H9 (cell line): ENCODE measurements around the gene ELANE. TPM values are rescaled to one million over a fixed set of nuclear protein-coding genes. Genes with fewer than 3 reads are reported as not detected.
"Not testable (repeated sequence)": the region's sequence is repeated elsewhere in the genome, so short reads cannot be mapped to it uniquely, and the experiment has no call there.

ENCODE experiments used
- DNase-seq: peaks from one replicate; pipeline ENCODE4 v3.0.0-alpha.2; 2017
- H2AFZ ChIP-seq: one replicate; pipeline ENCODE4 v1.6.1; 2013; ENCODE audit warnings: mild to moderate bottlenecking, low read length, control low read depth, moderate library complexity
- H2AK5ac ChIP-seq: 2 replicates; pipeline ENCODE4 v1.6.1; 2013; ENCODE audit warnings: low read length, control low read depth, mixed read lengths; ENCODE audit not compliant: insufficient read length
- H2BK120ac ChIP-seq: one replicate; pipeline ENCODE4 v1.6.1; 2013; ENCODE audit warnings: low read depth, mild to moderate bottlenecking, low read length, control low read depth, inconsistent platforms; ENCODE audit not compliant: poor library complexity, severe bottlenecking
- H2BK12ac ChIP-seq: 2 replicates; pipeline ENCODE4 v1.6.1; 2013; ENCODE audit warnings: low read length, control low read depth, mixed read lengths, low read depth; ENCODE audit not compliant: insufficient read length
- H2BK15ac ChIP-seq: 2 replicates; pipeline ENCODE4 v1.6.1; 2013; ENCODE audit warnings: low read depth, low read length, control low read depth
- H2BK20ac ChIP-seq: one replicate; pipeline ENCODE4 v1.6.1; 2013; ENCODE audit warnings: low read depth, mild to moderate bottlenecking, low read length, control low read depth, inconsistent platforms; ENCODE audit not compliant: poor library complexity, severe bottlenecking
- H2BK5ac ChIP-seq: 2 replicates; pipeline ENCODE4 v1.6.1; 2013; ENCODE audit warnings: low read length, control low read depth, mixed read lengths; ENCODE audit not compliant: insufficient read length
- H3K14ac ChIP-seq: 2 replicates; pipeline ENCODE4 v1.6.1; 2013; ENCODE audit warnings: low read length, control low read depth; ENCODE audit not compliant: insufficient read depth
- H3K18ac ChIP-seq: 2 replicates; pipeline ENCODE4 v1.6.1; 2013; ENCODE audit warnings: low read depth, mild to moderate bottlenecking, mixed read lengths, low read length, control low read depth; ENCODE audit not compliant: insufficient read length
- H3K23ac ChIP-seq: 2 replicates; pipeline ENCODE4 v1.6.1; 2013; ENCODE audit warnings: low read length, control low read depth, mixed read lengths, low read depth; ENCODE audit not compliant: insufficient read length
- H3K23me2 ChIP-seq: 2 replicates; pipeline ENCODE4 v1.6.1; 2013; ENCODE audit warnings: low read depth, mild to moderate bottlenecking, mixed read lengths, low read length, control low read depth; ENCODE audit not compliant: insufficient read length, poor library complexity, severe bottlenecking
- H3K27ac ChIP-seq: 2 replicates; pipeline ENCODE4 v1.5.1; 2013; ENCODE audit warnings: low read length, control low read depth, mixed read lengths, low read depth; ENCODE audit not compliant: insufficient read length
- H3K27me3 ChIP-seq: 2 replicates; pipeline ENCODE4 v1.6.1; 2013; ENCODE audit warnings: low read length, control low read depth, inconsistent platforms; ENCODE audit not compliant: insufficient read depth
- H3K4ac ChIP-seq: 2 replicates; pipeline ENCODE4 v1.6.1; 2013; ENCODE audit warnings: low read depth, mild to moderate bottlenecking, control low read depth, inconsistent platforms, low read length, moderate library complexity
- H3K4me1 ChIP-seq: 2 replicates; pipeline ENCODE4 v1.6.1; 2013; ENCODE audit warnings: low read length, control low read depth, inconsistent platforms; ENCODE audit not compliant: insufficient read depth
- H3K4me2 ChIP-seq: 2 replicates; pipeline ENCODE4 v1.6.1; 2013; ENCODE audit warnings: low read length, control low read depth, mixed read lengths; ENCODE audit not compliant: insufficient read length, insufficient read depth
- H3K56ac ChIP-seq: 2 replicates; pipeline ENCODE4 v1.6.1; 2013; ENCODE audit warnings: low read depth, mild to moderate bottlenecking, mixed read lengths, low read length, control low read depth; ENCODE audit not compliant: insufficient read length
- H3K79me1 ChIP-seq: 2 replicates; pipeline ENCODE4 v1.6.1; 2013; ENCODE audit warnings: low read depth, mild to moderate bottlenecking, moderate library complexity, low read length, control low read depth, inconsistent platforms; ENCODE audit not compliant: insufficient read depth, poor library complexity, severe bottlenecking
- H3K79me2 ChIP-seq: 2 replicates; pipeline ENCODE4 v1.6.1; 2013; ENCODE audit warnings: low read length, control low read depth, inconsistent platforms; ENCODE audit not compliant: insufficient read depth
- H3K9ac ChIP-seq: 2 replicates; pipeline ENCODE4 v1.6.1; 2013; ENCODE audit warnings: low read length, control low read depth, mixed read lengths; ENCODE audit not compliant: insufficient read length; ENCODE audit errors: extremely low read depth
- H3K9me3 ChIP-seq: one replicate; pipeline ENCODE4 v1.6.1; 2013; ENCODE audit warnings: low read depth, low read length, inconsistent platforms; ENCODE audit not compliant: control insufficient read depth
- H3T11ph ChIP-seq: one replicate; pipeline ENCODE4 v1.6.1; 2013; ENCODE audit warnings: mild to moderate bottlenecking, low read length, control low read depth, inconsistent platforms
- H4K20me1 ChIP-seq: one replicate; pipeline ENCODE4 v1.6.1; 2013; ENCODE audit not compliant: control insufficient read depth, insufficient read length, insufficient read depth
- H4K5ac ChIP-seq: 2 replicates; pipeline ENCODE4 v1.6.1; 2013; ENCODE audit warnings: low read depth, mild to moderate bottlenecking, mixed read lengths, low read length, control low read depth; ENCODE audit not compliant: insufficient read length
- H4K8ac ChIP-seq: replicated peaks from 2 replicates; pipeline ENCODE4 v1.6.1; 2013; ENCODE audit warnings: low read length, control low read depth, mixed read lengths, low read depth; ENCODE audit not compliant: insufficient read length
- H4K91ac ChIP-seq: 2 replicates; pipeline ENCODE4 v1.6.1; 2013; ENCODE audit warnings: low read depth, mild to moderate bottlenecking, moderate library complexity, mixed read lengths, low read length, control low read depth; ENCODE audit not compliant: insufficient read length
- H3K27ac Mint-ChIP-seq, 3 experiments: 2 replicates in 2 of 3; 3 replicates in 1 of 3; pipeline ENCODE4 v1.8.0; 2020 to 2021; ENCODE audit warnings: mixed read lengths in 3 of 3, mild to moderate bottlenecking in 1 of 3, moderate library complexity in 1 of 3
- H3K27me3 Mint-ChIP-seq: 2 replicates; pipeline ENCODE4 v1.8.0; 2021; ENCODE audit warnings: low read depth, mild to moderate bottlenecking, moderate library complexity, mixed read lengths
- H3K36me3 Mint-ChIP-seq, 3 experiments: 2 replicates in 2 of 3; 3 replicates in 1 of 3; pipeline ENCODE4 v1.8.0; 2020 to 2021; ENCODE audit warnings: low read depth in 3 of 3, mixed read lengths in 3 of 3; ENCODE audit not compliant: insufficient read depth in 1 of 3
- H3K4me1 Mint-ChIP-seq, 2 experiments: 2 replicates each; pipeline ENCODE4 v1.8.0; 2020; ENCODE audit warnings: mixed read lengths in 2 of 2
- H3K4me3 Mint-ChIP-seq, 2 experiments: 2 replicates in 1 of 2; 3 replicates in 1 of 2; pipeline ENCODE4 v1.8.0; 2020 to 2021; ENCODE audit warnings: mild to moderate bottlenecking in 2 of 2, mixed read lengths in 2 of 2, moderate library complexity in 1 of 2
- H3K9me3 Mint-ChIP-seq, 2 experiments: 2 replicates in 1 of 2; 3 replicates in 1 of 2; pipeline ENCODE4 v1.8.0; 2020; ENCODE audit warnings: mild to moderate bottlenecking in 2 of 2, mixed read lengths in 2 of 2, moderate library complexity in 1 of 2
- WGBS: extraction: QIAGEN DNeasy Blood & Tissue Kit; methylation state at CpG from one replicate; pipeline ENCODE4 v1.1.7; 2013; ENCODE audit warnings: missing lambda C conversion rate, low lambda C conversion rate, mixed read lengths; ENCODE audit not compliant: insufficient read length; ENCODE audit errors: extremely low coverage; 5-methylcytosine and 5-hydroxymethylcytosine counted together
- total RNA-seq: library from RNA; stranded (reverse); gene quantifications from 2 replicates; pipeline ENCODE4 v1.2.1, GENCODE V29; 2021

The ELANE gene
- total RNA-seq, 1 experiment from 2014 or later, result not detected

DNA sequence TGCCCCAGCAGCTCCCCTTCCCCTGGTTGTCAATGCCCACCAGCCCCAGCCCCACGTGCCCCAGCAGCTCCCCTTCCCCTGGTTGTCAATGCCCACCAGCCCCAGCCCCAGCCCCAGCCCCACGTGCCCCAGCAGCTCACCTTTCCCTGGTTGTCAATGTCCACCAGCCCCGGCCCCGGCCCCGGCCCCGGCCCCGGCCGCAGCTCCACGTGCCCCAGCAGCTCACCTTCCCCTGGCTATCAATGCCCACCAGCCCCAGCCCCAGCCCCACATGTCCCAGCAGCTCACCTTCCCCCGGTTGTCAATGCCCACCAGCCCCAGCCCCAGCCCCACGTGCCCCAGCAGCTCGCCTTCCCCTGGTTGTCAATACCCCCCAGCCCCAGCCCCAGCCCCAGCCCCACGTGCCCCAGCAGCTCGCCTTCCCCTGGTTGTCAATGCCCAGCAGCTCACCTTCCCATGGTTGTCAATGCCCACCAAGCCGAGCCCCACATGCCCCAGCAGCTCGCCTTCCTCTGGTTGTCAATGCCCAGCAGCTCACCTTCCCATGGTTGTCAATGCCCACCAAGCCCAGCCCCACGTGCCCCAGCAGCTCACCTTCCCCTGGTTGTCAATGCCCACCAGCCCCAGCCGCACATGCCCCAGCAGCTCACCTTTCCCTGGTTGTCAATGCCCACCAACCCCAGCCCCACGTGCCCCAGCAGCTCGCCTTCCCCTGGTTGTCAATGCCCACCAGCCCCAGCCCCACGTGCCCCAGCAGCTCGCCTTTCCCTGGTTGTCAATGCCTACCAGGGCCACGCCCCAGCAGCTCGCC, 26.9 kb downstream of the ELANE start:
- H3K4me1 ChIP-seq, H3K9ac ChIP-seq, H3K79me2 ChIP-seq, H3K14ac ChIP-seq, H2BK15ac ChIP-seq, H3K27me3 ChIP-seq, DNase-seq, H4K5ac ChIP-seq, H3K79me1 ChIP-seq, H3K27ac Mint-ChIP-seq, H3K9me3 ChIP-seq, H4K20me1 ChIP-seq, H3K27ac ChIP-seq, H4K8ac ChIP-seq, H3K4me1 Mint-ChIP-seq, H3K18ac ChIP-seq, H3K27me3 Mint-ChIP-seq, H3K56ac ChIP-seq, H3K23ac ChIP-seq, H3K23me2 ChIP-seq, H2AFZ ChIP-seq, H4K91ac ChIP-seq, H2AK5ac ChIP-seq, H2BK12ac ChIP-seq, H3T11ph ChIP-seq, H2BK20ac ChIP-seq, H3K4me2 ChIP-seq, H3K9me3 Mint-ChIP-seq, H2BK120ac ChIP-seq, H3K4ac ChIP-seq, H2BK5ac ChIP-seq: not testable (repeated sequence)
- Mint-ChIP-seq H3K36me3 (peaks cover 32 to 59% (median 45%) of the 10 kb centered on the region in 3 experiments), H3K4me3 (peak overlapping the region in 1 of 2 experiments; percentile 10; a peak in 1 of 5 replicates)
- no CpG with 5 or more reads among the region's 24 CpGs for WGBS
